Neutrophil (primary cell): Measurements from ENCODE around the gene SLC13A3.

ENCODE experiments used
- H3K27ac ChIP-seq: fragments of 200-600 bp; sonication (generic); 2 replicates; pipeline ENCODE4 v1.5.1; 2016; ENCODE audit warnings: mild to moderate bottlenecking, moderate library complexity
- H3K27me3 ChIP-seq: fragments of 200-600 bp; sonication (generic); 2 replicates; pipeline ENCODE4 v1.6.0; 2016; ENCODE audit warnings: mild to moderate bottlenecking
- H3K36me3 ChIP-seq: fragments of 200-600 bp; sonication (generic); 2 replicates; pipeline ENCODE4 v1.5.1; 2017
- H3K4me1 ChIP-seq, 2 experiments: fragments of 200-600 bp in 1 of 2; sonication (generic) in 1 of 2; 1 replicate in 1 of 2; 2 replicates in 1 of 2; pipeline versions ENCODE4 v1.5.1 to v1.6.1; 2013 to 2016; ENCODE audit warnings: low read depth in 1 of 2, low read length in 1 of 2, mild to moderate bottlenecking in 1 of 2, moderate library complexity in 1 of 2; ENCODE audit not compliant: control insufficient read depth in 1 of 2, insufficient read depth in 1 of 2
- H3K4me3 ChIP-seq, 2 experiments: fragments of 200-600 bp in 1 of 2; sonication (generic) in 1 of 2; 1 replicate in 1 of 2; 2 replicates in 1 of 2; pipeline ENCODE4 v1.5.1; 2013 to 2016; ENCODE audit warnings: low read depth in 1 of 2, low read length in 1 of 2, mild to moderate bottlenecking in 1 of 2, moderate library complexity in 1 of 2
- H3K9me3 ChIP-seq: fragments of 200-600 bp; sonication (generic); 2 replicates; pipeline ENCODE4 v1.5.1; 2016
- CTCF ChIP-seq: fragments of 200-600 bp; sonication (generic); IDR thresholded peaks from 2 replicates; pipeline ENCODE4 v1.5.1; 2016; ENCODE audit warnings: antibody characterized with exemption

The SLC13A3 gene

GRCh38 chr20:46575394-46575793 lies 75.9 kb downstream of the SLC13A3 start:
- Histone ChIP-seq H3K27me3 (peaks cover 23% of the 10 kb centered on the region), H3K36me3 (no peaks in the 10 kb centered on the region), H3K9me3 (no peaks in the 10 kb centered on the region), H3K4me1 (no peaks in the 10 kb centered on the region), H3K27ac (no peak overlapping the region), H3K4me3 (no peak overlapping the region)
- TF ChIP-seq CTCF: no peak

- no peaks in the 10 kb centered on the region for H3K9me3 ChIP-seq
- no peak for TF ChIP-seq CTCF
- no peak overlapping the region for H3K4me3 ChIP-seq
- H3K27ac ChIP-seq: no peak overlapping the region
- peaks cover 23% of the 10 kb centered on the region for H3K27me3 ChIP-seq
- no peaks in the 10 kb centered on the region for H3K36me3 ChIP-seq
- H3K4me1 ChIP-seq: no peaks in the 10 kb centered on the region
These were observed 77.3 kb downstream of the SLC13A3 start for GRCh38 chr20:46573788-46574584.

- Histone ChIP-seq H3K27ac (no peak overlapping the region), H3K4me3 (no peak overlapping the region), H3K27me3 (peaks cover 27% of the 10 kb centered on the region), H3K4me1 (no peaks in the 10 kb centered on the region), H3K9me3 (no peaks in the 10 kb centered on the region), H3K36me3 (no peaks in the 10 kb centered on the region)
- TF ChIP-seq CTCF: no peak
These were observed 78.0 kb downstream of the SLC13A3 start for GRCh38 chr20:46573234-46573633.

GRCh38 chr20:46572790-46573189 lies 78.5 kb downstream of the SLC13A3 start:
- Histone ChIP-seq H3K27ac (no peak overlapping the region), H3K4me1 (no peaks in the 10 kb centered on the region), H3K9me3 (no peaks in the 10 kb centered on the region), H3K36me3 (no peaks in the 10 kb centered on the region), H3K4me3 (no peak overlapping the region), H3K27me3 (peaks cover 29% of the 10 kb centered on the region)
- no peak for TF ChIP-seq CTCF

- no peaks in the 10 kb centered on the region for H3K9me3 ChIP-seq
- no peaks in the 10 kb centered on the region for H3K36me3 ChIP-seq
- peaks cover 32% of the 10 kb centered on the region for H3K27me3 ChIP-seq
- H3K27ac ChIP-seq: no peak overlapping the region
- H3K4me1 ChIP-seq: no peaks in the 10 kb centered on the region
- no peak overlapping the region for H3K4me3 ChIP-seq
- TF ChIP-seq CTCF: no peak
These were observed 79.1 kb downstream of the SLC13A3 start for GRCh38 chr20:46572153-46572552.
